NT2/D1 (cell line): ENCODE results near the gene SUV39H1.
"Not testable (repeated sequence)": the region's sequence is repeated elsewhere in the genome, so short reads cannot be mapped to it uniquely, and the experiment has no call there.

Source experiments
- SUZ12 ChIP-seq: IDR thresholded peaks from 2 replicates; pipeline ENCODE4 v1.6.1; 2011; ENCODE audit not compliant: insufficient read length, insufficient read depth; ENCODE audit errors: extremely low read depth
- YY1 ChIP-seq: IDR thresholded peaks from 2 replicates; pipeline ENCODE4 v1.6.1; 2011; ENCODE audit not compliant: insufficient read length, insufficient read depth
- ZNF274 ChIP-seq: IDR thresholded peaks from 2 replicates; pipeline ENCODE4 v1.6.1; 2011; ENCODE audit warnings: mild to moderate bottlenecking, low read depth, low read length

DNA sequence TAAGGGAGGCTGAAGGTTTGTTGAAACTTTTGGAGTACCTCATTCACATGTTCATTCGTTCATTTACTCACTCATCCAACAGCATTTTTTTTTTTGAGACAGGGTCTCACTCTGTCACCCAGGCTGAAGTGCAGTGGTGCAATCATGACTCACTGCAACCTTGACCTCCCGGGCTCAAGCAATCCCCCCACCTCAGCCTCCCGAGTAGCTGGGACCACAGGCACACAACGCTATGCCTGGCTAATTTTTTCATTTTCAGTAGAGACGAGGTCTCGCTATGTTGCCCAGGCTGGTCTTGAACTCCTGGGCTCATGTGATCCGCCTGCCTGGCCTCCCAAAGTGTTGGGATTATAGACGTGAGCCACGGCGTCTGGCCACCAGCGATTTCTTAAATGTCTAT is 28.3 kb upstream of the SUV39H1 start:
- not testable (repeated sequence) for TF ChIP-seq SUZ12, ZNF274, YY1
